Smooth muscle cell (in vitro differentiated cells): ENCODE results near the gene AGPAT2. TPM values are rescaled to one million over a fixed set of nuclear protein-coding genes. Genes with fewer than 3 reads are reported as not detected.

Source experiments
- DNase-seq: peaks from one replicate; lab custom pipeline; 2025; ENCODE audit not compliant: unreplicated experiment; lab: John Stamatoyannopoulos, UW
- H2AFZ ChIP-seq: fragments of 200-600 bp; sonication (generic); 2 replicates; pipeline ENCODE4 v1.6.0; 2016; ENCODE audit warnings: antibody characterized with exemption, low read depth, mild to moderate bottlenecking
- H3F3A ChIP-seq: fragments of 200-600 bp; sonication (generic); 2 replicates; pipeline ENCODE4 v1.6.0; 2017; ENCODE audit warnings: antibody characterized with exemption, low read depth
- H3K27ac ChIP-seq: fragments of 200-600 bp; sonication (generic); 2 replicates; pipeline ENCODE4 v1.5.1; 2016; ENCODE audit warnings: low read depth, mild to moderate bottlenecking
- H3K27me3 ChIP-seq: fragments of 200-600 bp; sonication (generic); 2 replicates; pipeline ENCODE4 v1.6.1; 2016; ENCODE audit warnings: low read depth, mild to moderate bottlenecking
- H3K36me3 ChIP-seq: fragments of 200-600 bp; sonication (generic); 2 replicates; pipeline ENCODE4 v1.5.1; 2016; ENCODE audit warnings: low read depth
- H3K4me1 ChIP-seq: fragments of 200-600 bp; sonication (generic); 2 replicates; pipeline ENCODE4 v1.5.1; 2016; ENCODE audit warnings: low read depth
- H3K4me2 ChIP-seq: fragments of 200-600 bp; sonication (generic); 2 replicates; pipeline ENCODE4 v1.6.0; 2016; ENCODE audit warnings: mild to moderate bottlenecking
- H3K4me3 ChIP-seq: fragments of 200-600 bp; sonication (generic); 2 replicates; pipeline ENCODE4 v1.5.1; 2016; ENCODE audit warnings: mild to moderate bottlenecking
- H3K79me2 ChIP-seq: fragments of 200-600 bp; sonication (generic); 2 replicates; pipeline ENCODE4 v1.6.0; 2016; ENCODE audit warnings: low read depth, mild to moderate bottlenecking
- H3K9ac ChIP-seq: fragments of 200-600 bp; sonication (generic); 2 replicates; pipeline ENCODE4 v1.6.0; 2016; ENCODE audit warnings: low read depth
- H3K9me3 ChIP-seq: fragments of 200-600 bp; sonication (generic); replicated peaks from 2 replicates; pipeline ENCODE4 v1.5.1; 2016; ENCODE audit warnings: low read depth
- H4K20me1 ChIP-seq: fragments of 200-600 bp; sonication (generic); 2 replicates; pipeline ENCODE4 v1.6.0; 2016; ENCODE audit warnings: low read depth
- CTCF ChIP-seq: fragments of 200-600 bp; sonication (generic); IDR thresholded peaks from 2 replicates; pipeline ENCODE4 v1.5.1; 2017; ENCODE audit warnings: borderline replicate concordance, mild to moderate bottlenecking, antibody characterized with exemption; ENCODE audit not compliant: insufficient read depth, poor library complexity, severe bottlenecking
- WGBS: methylation state at CpG from one replicate; pipeline ENCODE4 v1.1.7; 2016; ENCODE audit warnings: low lambda C conversion rate; 5-methylcytosine and 5-hydroxymethylcytosine counted together
- polyA plus RNA-seq: library from polyadenylated mRNA; unstranded; fragments of >200 nt; fragmentation: Nextera tagmentation; extraction: Ambion mirVana; gene quantifications from 2 replicates; pipeline ENCODE4 v1.2.1, GENCODE V29; 2016
- total RNA-seq: library from RNA; depleted of rRNA; stranded (reverse); fragments of >200 nt; gene quantifications from 2 replicates; pipeline ENCODE4 v1.2.3, GENCODE V29; 2014

The AGPAT2 gene
- total and polyA plus RNA-seq, 2 experiments from 2014 or later: 42.9 to 105 TPM

GRCh38 chr9:136689108-136689460 lies 1.8 kb upstream of the AGPAT2 start:
- no peak for DNase-seq
- Histone ChIP-seq H3K9ac (no peak overlapping the region), H4K20me1 (peaks cover 20% of the 10 kb centered on the region), H3K4me3 (no peak overlapping the region), H3K4me2 (no peak overlapping the region), H3K27ac (no peak overlapping the region), H3K36me3 (no peaks in the 10 kb centered on the region), H3F3A (peaks cover 10% of the 10 kb centered on the region), H3K27me3 (no peaks in the 10 kb centered on the region), H2AFZ (no peak overlapping the region), H3K4me1 (peaks cover 11% of the 10 kb centered on the region), H3K9me3 (no peaks in the 10 kb centered on the region), H3K79me2 (peaks cover 17% of the 10 kb centered on the region)
- 92% methylated on average over 7 of the region's 7 CpGs for WGBS
- TF ChIP-seq CTCF: no peak

- Histone ChIP-seq H3K79me2 (peaks cover 19% of the 10 kb centered on the region), H3K4me3 (no peak overlapping the region), H3K4me1 (peaks cover 11% of the 10 kb centered on the region), H3K9me3 (no peaks in the 10 kb centered on the region), H4K20me1 (peaks cover 26% of the 10 kb centered on the region), H3K9ac (no peak overlapping the region), H3K4me2 (no peak overlapping the region), H3K36me3 (no peaks in the 10 kb centered on the region), H2AFZ (no peak overlapping the region), H3F3A (peaks cover 10% of the 10 kb centered on the region), H3K27me3 (no peaks in the 10 kb centered on the region), H3K27ac (no peak overlapping the region)
- no peak for TF ChIP-seq CTCF
- WGBS: 72% methylated on average over 21 of the region's 21 CpGs
- DNase-seq: no peak
These were observed 1.2 kb upstream of the AGPAT2 start for GRCh38 chr9:136688274-136689107.

- WGBS: 31% methylated on average over 32 of the region's 37 CpGs
- Histone ChIP-seq H3K36me3 (no peaks in the 10 kb centered on the region), H3K4me3 (peak overlapping the region; percentile 89), H2AFZ (no peak overlapping the region), H3K9me3 (no peaks in the 10 kb centered on the region), H3K4me1 (peaks cover 11% of the 10 kb centered on the region), H3F3A (peaks cover 10% of the 10 kb centered on the region), H3K27me3 (no peaks in the 10 kb centered on the region), H3K9ac (no peak overlapping the region), H3K27ac (no peak overlapping the region), H3K79me2 (peaks cover 19% of the 10 kb centered on the region), H3K4me2 (peak overlapping the region; percentile 100), H4K20me1 (peaks cover 32% of the 10 kb centered on the region)
- no peak for TF ChIP-seq CTCF
- no peak for DNase-seq
These were observed 515 bp upstream of the AGPAT2 start for GRCh38 chr9:136687721-136688223.

GRCh38 chr9:136686534-136686793 lies 793 bp downstream of the AGPAT2 start:
- no peaks in the 10 kb centered on the region for H3K36me3 ChIP-seq
- no peaks in the 10 kb centered on the region for H3K9me3 ChIP-seq
- no peak for DNase-seq
- WGBS: 6% methylated on average over 16 of the region's 20 CpGs
- peaks cover 45% of the 10 kb centered on the region for H4K20me1 ChIP-seq
- peak overlapping the region; percentile 84 for H2AFZ ChIP-seq
- H3K4me3 ChIP-seq: peak overlapping the region; percentile 89
- peak overlapping the region; percentile 100 for H3K4me2 ChIP-seq
- H3F3A ChIP-seq: peaks cover 10% of the 10 kb centered on the region
- H3K4me1 ChIP-seq: peaks cover 11% of the 10 kb centered on the region
- peak overlapping the region; percentile 71 for H3K9ac ChIP-seq
- TF ChIP-seq CTCF: no peak
- no peak overlapping the region for H3K27ac ChIP-seq
- H3K27me3 ChIP-seq: no peaks in the 10 kb centered on the region
- H3K79me2 ChIP-seq: peaks cover 24% of the 10 kb centered on the region
